Cardiac muscle cell (in vitro differentiated cells and primary cell): Measurements from ENCODE around the gene HDAC4. TPM values are rescaled to one million over a fixed set of nuclear protein-coding genes. Genes with fewer than 3 reads are reported as not detected.
A peak's percentile ranks its signal among the peaks of the same experiment; 100 is the strongest.

Experiments
- DNase-seq, 2 donors: peaks; one replicate each; pipeline versions ENCODE4 v3.0.0 to v3.0.0-alpha.2; 2010 to 2017; ENCODE audit warnings: low read depth in 1 of 2, low spot score in 1 of 2
- H3K27ac ChIP-seq: fragments of 200-600 bp; sonication (generic); 2 replicates; pipeline ENCODE4 v1.5.1; 2016
- H3K27me3 ChIP-seq: fragments of 200-600 bp; sonication (generic); 2 replicates; pipeline ENCODE4 v1.6.0; 2016; ENCODE audit warnings: control low read depth
- H3K36me3 ChIP-seq: fragments of 200-600 bp; sonication (generic); 2 replicates; pipeline ENCODE4 v1.5.1; 2016; ENCODE audit warnings: control low read depth
- H3K4me1 ChIP-seq: fragments of 200-600 bp; sonication (generic); 2 replicates; pipeline ENCODE4 v1.8.1; 2017; ENCODE audit warnings: low read depth, mild to moderate bottlenecking, mixed run types
- H3K4me3 ChIP-seq: fragments of 200-600 bp; sonication (generic); 2 replicates; pipeline ENCODE4 v1.5.1; 2016; ENCODE audit warnings: mild to moderate bottlenecking
- H3K9me3 ChIP-seq: fragments of 200-600 bp; sonication (generic); 2 replicates; pipeline ENCODE4 v1.5.1; 2017; ENCODE audit warnings: low read depth, mild to moderate bottlenecking, control low read depth
- polyA plus RNA-seq: library from polyadenylated mRNA; unstranded; fragments of >200 nt; fragmentation: Nextera tagmentation; extraction: Ambion mirVana; gene quantifications from 2 replicates; pipeline ENCODE4 v1.2.1, GENCODE V29; 2016
- total RNA-seq: library from RNA; depleted of rRNA; stranded (reverse); fragments of >200 nt; gene quantifications from 2 replicates; pipeline ENCODE4 v1.2.3, GENCODE V29; 2016
- TF ChIP-seq, protein P1 (sequence below): IDR thresholded peaks from 2 replicates; pipeline ENCODE4 v1.5.1; 2012; ENCODE audit warnings: low read depth, mild to moderate bottlenecking, low read length

The HDAC4 gene
- total and polyA plus RNA-seq, 2 experiments from 2014 or later: 7.0 to 41.6 TPM

GRCh38 chr2:239166201-239166834 is 234.5 kb downstream of the HDAC4 start:
- TF ChIP-seq, protein P1, sequence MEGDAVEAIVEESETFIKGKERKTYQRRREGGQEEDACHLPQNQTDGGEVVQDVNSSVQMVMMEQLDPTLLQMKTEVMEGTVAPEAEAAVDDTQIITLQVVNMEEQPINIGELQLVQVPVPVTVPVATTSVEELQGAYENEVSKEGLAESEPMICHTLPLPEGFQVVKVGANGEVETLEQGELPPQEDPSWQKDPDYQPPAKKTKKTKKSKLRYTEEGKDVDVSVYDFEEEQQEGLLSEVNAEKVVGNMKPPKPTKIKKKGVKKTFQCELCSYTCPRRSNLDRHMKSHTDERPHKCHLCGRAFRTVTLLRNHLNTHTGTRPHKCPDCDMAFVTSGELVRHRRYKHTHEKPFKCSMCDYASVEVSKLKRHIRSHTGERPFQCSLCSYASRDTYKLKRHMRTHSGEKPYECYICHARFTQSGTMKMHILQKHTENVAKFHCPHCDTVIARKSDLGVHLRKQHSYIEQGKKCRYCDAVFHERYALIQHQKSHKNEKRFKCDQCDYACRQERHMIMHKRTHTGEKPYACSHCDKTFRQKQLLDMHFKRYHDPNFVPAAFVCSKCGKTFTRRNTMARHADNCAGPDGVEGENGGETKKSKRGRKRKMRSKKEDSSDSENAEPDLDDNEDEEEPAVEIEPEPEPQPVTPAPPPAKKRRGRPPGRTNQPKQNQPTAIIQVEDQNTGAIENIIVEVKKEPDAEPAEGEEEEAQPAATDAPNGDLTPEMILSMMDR: no peak
- DNase-seq: peak in 1 of 2 donors; percentile 37
- Histone ChIP-seq H3K4me3 (no peak overlapping the region), H3K4me1 (no peaks in the 10 kb centered on the region), H3K27me3 (no peaks in the 10 kb centered on the region), H3K9me3 (no peaks in the 10 kb centered on the region), H3K27ac (peak overlapping the region; percentile 62), H3K36me3 (no peaks in the 10 kb centered on the region)

- no peak overlapping the region for H3K27ac ChIP-seq
- H3K9me3 ChIP-seq: no peaks in the 10 kb centered on the region
- H3K27me3 ChIP-seq: no peaks in the 10 kb centered on the region
- H3K4me3 ChIP-seq: no peak overlapping the region
- TF ChIP-seq, protein P1: no peak
- H3K36me3 ChIP-seq: no peaks in the 10 kb centered on the region
- no peaks in the 10 kb centered on the region for H3K4me1 ChIP-seq
- no peak for DNase-seq
Observed at GRCh38 chr2:239165206-239165831, 235.5 kb downstream of the HDAC4 start.

DNA sequence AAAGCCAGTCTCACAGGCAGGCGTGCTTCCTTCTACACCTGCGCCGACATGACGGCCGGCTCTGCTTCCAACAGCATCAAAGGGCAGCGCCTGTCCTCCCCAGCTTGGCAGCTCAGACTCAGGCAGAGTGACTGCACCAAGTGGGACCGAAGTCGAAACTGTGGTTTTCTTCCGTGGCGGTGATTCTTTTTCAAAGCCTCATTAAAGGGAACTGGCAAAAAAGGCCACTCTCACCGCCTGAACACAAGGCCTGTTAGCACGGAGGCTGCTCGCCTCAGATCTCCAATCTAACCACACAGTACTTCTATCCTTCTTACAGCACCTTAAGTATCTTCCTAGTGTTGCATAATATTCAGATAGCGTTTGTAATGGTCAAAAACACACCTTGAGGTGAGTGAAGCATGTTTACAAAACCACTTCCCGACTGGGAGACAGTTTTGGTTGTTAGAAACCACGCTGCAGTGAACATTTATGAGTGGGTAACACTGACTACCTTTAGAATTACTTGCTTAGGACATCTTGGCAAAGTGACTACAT is 236.4 kb downstream of the HDAC4 start:
- Histone ChIP-seq H3K9me3 (no peaks in the 10 kb centered on the region), H3K4me3 (no peak overlapping the region)
- TF ChIP-seq, protein P1: no peak

DNA sequence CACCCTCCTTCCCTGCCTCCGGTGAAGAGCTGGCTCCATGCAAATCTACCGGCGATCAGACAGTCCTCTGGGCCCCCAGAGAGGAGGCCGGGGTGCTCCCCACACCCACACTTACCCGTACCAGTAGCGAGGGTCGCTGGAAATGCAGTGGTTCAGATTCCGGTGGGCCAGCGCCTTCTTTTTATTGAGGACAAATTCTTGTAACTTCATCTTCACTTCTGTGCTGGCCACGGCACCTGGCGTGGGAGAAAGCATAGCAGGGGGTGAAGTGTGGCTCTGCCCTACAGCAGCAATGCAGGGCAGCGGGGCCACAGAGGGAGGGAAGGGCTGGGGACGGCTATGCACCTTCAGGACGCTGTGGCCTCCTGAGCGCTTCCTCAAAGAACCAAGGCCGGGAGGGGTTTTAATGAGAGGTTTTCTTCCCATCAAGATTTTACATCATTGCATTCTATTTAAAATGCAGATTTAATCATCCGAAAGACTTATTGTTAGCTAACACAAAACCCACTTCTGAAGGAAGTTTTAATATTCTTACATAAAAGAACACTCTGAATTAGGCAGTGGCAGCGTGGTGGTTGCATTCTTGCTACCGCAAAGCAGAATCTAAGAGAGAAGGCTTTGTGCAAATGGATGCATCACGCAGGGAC is 237.0 kb downstream of the HDAC4 start:
- Histone ChIP-seq H3K4me1 (no peaks in the 10 kb centered on the region), H3K36me3 (no peaks in the 10 kb centered on the region), H3K9me3 (no peaks in the 10 kb centered on the region), H3K27ac (no peak overlapping the region), H3K27me3 (no peaks in the 10 kb centered on the region), H3K4me3 (no peak overlapping the region)
- DNase-seq: no peak
- TF ChIP-seq, protein P1: no peak

More for the DNA sequence above, 236.4 kb downstream of the HDAC4 start:
- Histone ChIP-seq H3K27me3 (no peaks in the 10 kb centered on the region), H3K36me3 (no peaks in the 10 kb centered on the region), H3K27ac (no peak overlapping the region), H3K4me1 (no peaks in the 10 kb centered on the region)
- no peak for DNase-seq

GRCh38 chr2:239162976-239163687 is 237.7 kb downstream of the HDAC4 start:
- H3K27ac ChIP-seq: no peak overlapping the region
- H3K4me3 ChIP-seq: no peak overlapping the region
- no peak for DNase-seq
- no peaks in the 10 kb centered on the region for H3K9me3 ChIP-seq
- no peaks in the 10 kb centered on the region for H3K36me3 ChIP-seq
- H3K4me1 ChIP-seq: no peaks in the 10 kb centered on the region
- no peaks in the 10 kb centered on the region for H3K27me3 ChIP-seq
- TF ChIP-seq, protein P1: no peak
